Mesendoderm (in vitro differentiated cells): ENCODE data around the gene QSOX1.

Source experiments
- DNase-seq: peaks from one replicate; pipeline ENCODE4 v3.0.0; 2013
- H2AK5ac ChIP-seq: 2 replicates; pipeline ENCODE4 v1.6.1; 2013; ENCODE audit warnings: low read length, inconsistent platforms
- H2BK120ac ChIP-seq: 2 replicates; pipeline ENCODE4 v1.6.1; 2013; ENCODE audit warnings: low read depth, mild to moderate bottlenecking, low read length, moderate library complexity, mixed read lengths
- H2BK15ac ChIP-seq: replicated peaks from 2 replicates; pipeline ENCODE4 v1.6.1; 2013; ENCODE audit warnings: low read depth, mild to moderate bottlenecking, moderate library complexity
- H2BK5ac ChIP-seq: 2 replicates; pipeline ENCODE4 v1.6.1; 2013; ENCODE audit warnings: low read length, inconsistent platforms
- H3K18ac ChIP-seq: 2 replicates; pipeline ENCODE4 v1.6.1; 2013; ENCODE audit warnings: mild to moderate bottlenecking, low read length, mixed read lengths
- H3K23ac ChIP-seq: one replicate; pipeline ENCODE4 v1.6.1; 2013; ENCODE audit warnings: low read length
- H3K27ac ChIP-seq: 2 replicates; pipeline ENCODE4 v1.5.1; 2013; ENCODE audit warnings: low read depth, mild to moderate bottlenecking, inconsistent platforms, low read length, moderate library complexity
- H3K27me3 ChIP-seq: 2 replicates; pipeline ENCODE4 v1.6.1; 2013; ENCODE audit warnings: low read length, control low read depth, mild to moderate bottlenecking, inconsistent platforms; ENCODE audit not compliant: insufficient read depth, poor library complexity
- H3K36me3 ChIP-seq: 2 replicates; pipeline ENCODE4 v1.6.1; 2013; ENCODE audit warnings: low read length, inconsistent platforms; ENCODE audit not compliant: control insufficient read depth, insufficient read depth
- H3K4ac ChIP-seq: one replicate; pipeline ENCODE4 v1.6.1; 2013; ENCODE audit warnings: low read depth, mild to moderate bottlenecking, low read length, moderate library complexity
- H3K4me1 ChIP-seq: 2 replicates; pipeline ENCODE4 v1.6.1; 2013; ENCODE audit warnings: low read depth, low read length, inconsistent platforms; ENCODE audit not compliant: control insufficient read depth
- H3K4me2 ChIP-seq: 2 replicates; pipeline ENCODE4 v1.6.1; 2013; ENCODE audit warnings: low read length
- H3K4me3 ChIP-seq: 2 replicates; pipeline ENCODE4 v1.5.1; 2013; ENCODE audit warnings: mild to moderate bottlenecking, low read length
- H3K56ac ChIP-seq: one replicate; pipeline ENCODE4 v1.6.1; 2013; ENCODE audit warnings: low read length
- H3K79me1 ChIP-seq: 2 replicates; pipeline ENCODE4 v1.6.1; 2013; ENCODE audit warnings: low read length, inconsistent platforms
- H3K79me2 ChIP-seq: 2 replicates; pipeline ENCODE4 v1.6.1; 2013; ENCODE audit warnings: mild to moderate bottlenecking, low read length; ENCODE audit not compliant: control insufficient read depth, insufficient read depth
- H3K9ac ChIP-seq: 2 replicates; pipeline ENCODE4 v1.6.1; 2013; ENCODE audit warnings: low read length, inconsistent platforms
- H4K5ac ChIP-seq: one replicate; pipeline ENCODE4 v1.6.1; 2013; ENCODE audit warnings: low read length
- H4K8ac ChIP-seq: one replicate; pipeline ENCODE4 v1.6.1; 2013; ENCODE audit warnings: low read depth, mild to moderate bottlenecking, control low read depth, low read length, moderate library complexity
- WGBS: extraction: QIAGEN DNeasy Blood & Tissue Kit; methylation state at CpG from one replicate; pipeline ENCODE4 v1.1.7; 2013; ENCODE audit warnings: low lambda C conversion rate, missing lambda C conversion rate; ENCODE audit not compliant: insufficient coverage; ENCODE audit errors: extremely low coverage; 5-methylcytosine and 5-hydroxymethylcytosine counted together

Gene QSOX1

GRCh38 chr1:180237869-180238476, 83.3 kb downstream of the QSOX1 start:
- Histone ChIP-seq H2BK15ac (no peak overlapping the region), H3K56ac (no peak overlapping the region), H2AK5ac (no peak overlapping the region), H3K23ac (no peak overlapping the region), H3K4me1 (no peaks in the 10 kb centered on the region), H3K79me2 (no peaks in the 10 kb centered on the region), H2BK5ac (no peak overlapping the region), H3K79me1 (no peaks in the 10 kb centered on the region), H3K18ac (no peak overlapping the region), H4K5ac (no peak overlapping the region), H3K4ac (no peak overlapping the region), H3K4me2 (no peak overlapping the region), H3K9ac (no peak overlapping the region), H3K27ac (no peak overlapping the region), H2BK120ac (no peak overlapping the region), H3K27me3 (peaks cover 58% of the 10 kb centered on the region), H3K36me3 (no peaks in the 10 kb centered on the region), H4K8ac (no peak overlapping the region), H3K4me3 (no peak overlapping the region)
- DNase-seq = no peak
- no CpG with 5 or more reads among the region's 7 CpGs for WGBS

GRCh38 chr1:180238675-180239074, 84.0 kb downstream of the QSOX1 start:
- Histone ChIP-seq H3K56ac (no peak overlapping the region), H3K79me1 (no peaks in the 10 kb centered on the region), H3K4me3 (no peak overlapping the region), H4K8ac (no peak overlapping the region), H4K5ac (no peak overlapping the region), H2BK5ac (no peak overlapping the region), H2BK15ac (no peak overlapping the region), H3K4me1 (no peaks in the 10 kb centered on the region), H2BK120ac (no peak overlapping the region), H3K18ac (no peak overlapping the region), H3K4ac (no peak overlapping the region), H2AK5ac (no peak overlapping the region), H3K4me2 (no peak overlapping the region), H3K23ac (no peak overlapping the region), H3K27ac (no peak overlapping the region), H3K9ac (no peak overlapping the region), H3K27me3 (peaks cover 51% of the 10 kb centered on the region), H3K36me3 (no peaks in the 10 kb centered on the region), H3K79me2 (no peaks in the 10 kb centered on the region)
- DNase-seq = no peak
- WGBS = no CpG with 5 or more reads among the region's 7 CpGs

GRCh38 chr1:180239145-180240096, 84.8 kb downstream of the QSOX1 start:
- Histone ChIP-seq H4K5ac (no peak overlapping the region), H2BK120ac (no peak overlapping the region), H3K9ac (no peak overlapping the region), H3K27me3 (peaks cover 45% of the 10 kb centered on the region), H3K56ac (no peak overlapping the region), H3K79me1 (no peaks in the 10 kb centered on the region), H3K36me3 (no peaks in the 10 kb centered on the region), H3K79me2 (no peaks in the 10 kb centered on the region), H3K4me1 (no peaks in the 10 kb centered on the region), H3K18ac (no peak overlapping the region), H3K27ac (no peak overlapping the region), H3K4ac (no peak overlapping the region), H2AK5ac (no peak overlapping the region), H3K4me3 (no peak overlapping the region), H2BK5ac (no peak overlapping the region), H3K4me2 (no peak overlapping the region), H3K23ac (no peak overlapping the region), H2BK15ac (no peak overlapping the region), H4K8ac (no peak overlapping the region)
- WGBS = no CpG with 5 or more reads among the region's 10 CpGs
- DNase-seq = peak; percentile 26

GRCh38 chr1:180241716-180242544, 87.3 kb downstream of the QSOX1 start:
- WGBS = no CpG with 5 or more reads among the region's 8 CpGs
- no peak overlapping the region for H3K9ac ChIP-seq
- H3K4me1 ChIP-seq = no peaks in the 10 kb centered on the region
- H2AK5ac ChIP-seq = no peak overlapping the region
- H3K4ac ChIP-seq = no peak overlapping the region
- H3K79me2 ChIP-seq = no peaks in the 10 kb centered on the region
- no peak overlapping the region for H3K18ac ChIP-seq
- H3K27me3 ChIP-seq = peaks cover 20% of the 10 kb centered on the region
- no peak overlapping the region for H3K4me2 ChIP-seq
- no peak for DNase-seq
- H2BK15ac ChIP-seq = no peak overlapping the region
- H2BK5ac ChIP-seq = no peak overlapping the region
- no peak overlapping the region for H3K4me3 ChIP-seq
- H3K56ac ChIP-seq = no peak overlapping the region
- H3K23ac ChIP-seq = no peak overlapping the region
- H3K79me1 ChIP-seq = no peaks in the 10 kb centered on the region
- no peaks in the 10 kb centered on the region for H3K36me3 ChIP-seq
- H2BK120ac ChIP-seq = no peak overlapping the region
- H4K5ac ChIP-seq = no peak overlapping the region
- no peak overlapping the region for H3K27ac ChIP-seq
- H4K8ac ChIP-seq = no peak overlapping the region

- H3K4me1 ChIP-seq = no peaks in the 10 kb centered on the region
- H4K8ac ChIP-seq = no peak overlapping the region
- H3K56ac ChIP-seq = no peak overlapping the region
- H3K27ac ChIP-seq = no peak overlapping the region
- no peak overlapping the region for H2AK5ac ChIP-seq
- no peak overlapping the region for H3K4me2 ChIP-seq
- H3K79me1 ChIP-seq = no peaks in the 10 kb centered on the region
- H3K4ac ChIP-seq = no peak overlapping the region
- H2BK120ac ChIP-seq = no peak overlapping the region
- no peak overlapping the region for H2BK5ac ChIP-seq
- peaks cover 10% of the 10 kb centered on the region for H3K27me3 ChIP-seq
- DNase-seq = peak; percentile 37
- H3K79me2 ChIP-seq = no peaks in the 10 kb centered on the region
- no peak overlapping the region for H3K4me3 ChIP-seq
- no peaks in the 10 kb centered on the region for H3K36me3 ChIP-seq
- no peak overlapping the region for H2BK15ac ChIP-seq
- H3K9ac ChIP-seq = no peak overlapping the region
- WGBS = no CpG with 5 or more reads among the region's 11 CpGs
- no peak overlapping the region for H3K23ac ChIP-seq
- H3K18ac ChIP-seq = no peak overlapping the region
- H4K5ac ChIP-seq = no peak overlapping the region
Observed at GRCh38 chr1:180243517-180244221, 89.0 kb downstream of the QSOX1 start.
